Measurements from ENCODE around the gene COL4A1.

The COL4A1 gene

GRCh38 chr13:110293037-110293436 is 13.9 kb downstream of the COL4A1 start:
- DNase-seq (ENCODE audit: low read depth) = no peak

DNA sequence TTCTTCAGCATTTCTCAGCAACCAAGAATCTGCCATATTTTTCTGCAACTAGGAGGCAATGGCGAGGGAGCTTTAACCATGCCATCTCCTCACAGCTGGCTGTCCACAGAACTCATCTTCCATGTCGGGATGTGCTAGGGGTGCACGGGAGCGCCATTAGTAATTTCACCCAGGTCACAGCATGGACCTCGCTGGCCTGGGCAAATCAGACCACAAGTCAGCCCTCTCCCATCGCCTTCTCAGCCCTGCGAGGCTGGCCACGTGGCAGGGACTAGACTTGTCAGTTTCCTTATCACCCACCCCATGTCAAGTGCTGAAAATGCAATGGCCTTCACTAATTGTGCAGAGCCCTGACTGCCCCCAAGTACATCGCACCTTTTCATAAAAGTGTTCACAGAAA is 15.7 kb downstream of the COL4A1 start:
- no peak for DNase-seq (ENCODE audit: low read depth)

DNA sequence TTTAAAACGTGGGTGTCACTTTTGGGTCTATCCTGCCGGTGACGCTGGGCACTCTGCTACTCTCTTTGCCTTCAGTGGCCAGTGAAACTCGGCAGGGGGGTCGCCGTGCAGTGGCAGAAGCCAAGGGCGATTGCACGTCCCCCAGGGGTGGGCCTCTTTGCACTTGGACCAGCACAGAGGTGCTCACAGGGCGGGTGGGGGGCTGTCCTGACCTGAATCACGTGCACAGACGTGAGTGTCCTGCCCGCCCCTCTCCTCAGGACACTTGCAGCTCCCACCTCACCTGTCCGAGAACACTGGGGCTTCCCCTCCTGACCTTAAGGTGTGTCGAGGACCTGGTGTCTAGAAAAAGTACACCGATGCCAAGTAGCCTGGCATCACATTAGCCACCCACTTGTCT is 16.1 kb downstream of the COL4A1 start:
- DNase-seq (ENCODE audit: low read depth) = no peak

DNA sequence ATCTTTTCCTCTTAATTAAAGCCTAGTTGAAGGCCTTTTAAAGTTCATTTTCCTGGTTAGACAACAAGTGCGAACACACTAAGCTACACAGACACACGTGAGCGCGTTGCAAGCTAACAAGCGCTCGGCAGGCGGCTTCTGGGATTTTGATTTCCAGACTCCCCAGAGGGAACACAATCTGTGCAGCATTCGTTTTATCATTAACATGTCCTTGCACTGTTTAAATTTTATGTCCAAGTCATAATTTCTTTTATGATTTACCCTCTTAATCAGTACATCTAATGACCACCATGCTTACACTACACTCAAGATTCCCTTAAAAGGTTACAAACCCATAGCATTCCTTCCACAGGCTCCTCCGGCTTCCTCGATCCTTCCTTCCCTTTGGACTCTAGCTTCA is 16.8 kb downstream of the COL4A1 start:
- no peak for DNase-seq (ENCODE audit: low read depth)

GRCh38 chr13:110289661-110290060 is 17.3 kb downstream of the COL4A1 start:
- DNase-seq (ENCODE audit: low read depth) = no peak

- DNase-seq (ENCODE audit: low read depth) = no peak
These were observed 17.8 kb downstream of the COL4A1 start for GRCh38 chr13:110289174-110289573.

DNA sequence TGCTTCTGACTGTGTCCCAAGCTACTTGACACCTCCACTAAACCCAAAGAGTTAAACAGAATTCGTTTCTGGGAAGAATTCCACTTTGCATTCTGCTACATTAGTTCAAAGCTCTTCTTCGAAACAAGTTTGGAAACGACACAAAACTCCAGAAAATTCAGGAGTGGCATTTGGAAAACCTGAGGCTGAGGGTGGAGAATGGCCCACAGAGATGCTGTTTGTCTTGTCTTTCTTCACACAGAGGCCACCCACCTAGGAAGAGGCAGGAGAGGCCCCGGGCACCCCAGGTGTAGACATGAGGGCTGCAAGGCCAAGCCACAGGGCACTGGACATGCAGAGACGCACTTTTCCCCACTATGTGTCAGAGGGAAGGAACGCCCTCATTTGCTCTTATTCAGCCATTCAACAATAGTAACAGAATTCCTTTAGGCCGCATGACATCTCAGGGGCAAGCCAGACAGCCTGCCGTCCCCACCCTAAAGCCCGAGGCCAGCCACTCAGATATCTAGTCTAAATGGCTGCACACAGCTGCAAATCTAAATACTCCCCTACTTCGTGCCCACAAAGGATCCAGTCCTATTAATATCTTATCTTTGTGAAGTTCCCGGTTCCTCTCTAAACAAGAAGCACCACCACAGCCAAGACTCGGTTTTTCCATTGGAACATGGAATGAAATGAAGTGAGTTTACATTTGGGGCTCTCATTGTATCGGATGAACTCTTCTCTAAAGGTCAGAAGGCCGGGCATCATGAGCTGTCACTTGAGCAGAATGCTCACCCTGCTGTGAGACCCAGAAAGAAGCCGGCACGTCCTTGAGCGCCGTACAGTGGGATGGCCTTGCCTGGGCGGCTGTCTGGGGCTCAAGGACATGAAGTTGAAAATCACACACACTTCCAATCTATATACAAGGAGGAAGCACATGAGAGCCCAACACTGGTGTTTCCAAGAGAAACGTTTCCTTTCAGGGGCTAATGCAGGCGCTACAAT is 19.8 kb downstream of the COL4A1 start:
- DNase-seq (ENCODE audit: low read depth) = no peak

- no peak for DNase-seq (ENCODE audit: low read depth)
These were observed 20.7 kb downstream of the COL4A1 start for GRCh38 chr13:110285991-110286832.

- no peak for DNase-seq (ENCODE audit: low read depth)
These were observed 22.0 kb downstream of the COL4A1 start for GRCh38 chr13:110284779-110285484.

- DNase-seq (ENCODE audit: low read depth) = no peak
These were observed 23.0 kb downstream of the COL4A1 start for GRCh38 chr13:110283736-110284517.

DNA sequence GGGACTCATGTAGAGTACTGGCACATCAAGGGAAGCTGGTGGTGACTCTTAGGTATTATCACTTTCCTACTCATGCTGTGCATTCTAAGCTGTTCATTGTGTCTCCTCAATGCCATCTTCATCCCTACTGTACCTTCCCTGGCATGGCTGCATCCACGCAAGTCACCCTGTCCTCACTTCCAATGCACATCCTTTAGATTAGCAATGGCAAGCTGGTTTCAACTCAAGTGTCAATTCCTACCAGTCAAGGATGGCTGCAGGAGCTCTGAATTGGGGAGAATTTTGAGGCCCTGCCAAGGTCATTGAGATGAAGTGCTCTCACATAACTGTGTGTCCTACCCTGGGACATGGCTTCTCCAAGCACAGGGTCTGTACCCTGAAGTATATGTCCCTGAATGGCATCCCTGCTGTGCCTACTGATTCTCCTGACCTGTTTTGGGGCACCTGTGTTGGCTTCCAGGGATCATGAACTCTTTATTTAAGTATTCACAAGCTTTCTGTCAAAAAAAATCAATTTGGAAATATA is 24.6 kb downstream of the COL4A1 start:
- no peak for DNase-seq (ENCODE audit: low read depth)

DNA sequence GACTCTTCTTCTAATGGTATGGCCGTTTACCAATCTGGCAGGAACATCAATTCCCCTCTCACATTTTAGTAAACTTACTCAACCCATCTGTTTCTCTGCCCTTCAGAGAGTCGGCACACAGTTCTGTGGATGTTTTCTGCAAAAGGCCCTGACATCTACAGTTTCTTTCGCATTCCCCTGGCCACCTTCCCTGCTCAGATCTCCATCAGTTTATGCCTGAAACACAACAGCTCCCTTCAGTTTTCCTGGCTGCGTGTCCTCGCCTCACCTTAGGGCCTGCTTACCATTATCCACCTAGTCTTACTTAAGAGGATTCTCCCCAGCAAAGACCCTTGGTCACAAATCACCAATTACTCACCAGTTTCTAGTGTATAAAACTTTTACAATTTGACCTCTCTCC is 25.2 kb downstream of the COL4A1 start:
- no peak for DNase-seq (ENCODE audit: low read depth)

- no peak for DNase-seq (ENCODE audit: low read depth)
These were observed 25.8 kb downstream of the COL4A1 start for GRCh38 chr13:110280985-110281688.

- no peak for DNase-seq (ENCODE audit: low read depth)
These were observed 26.6 kb downstream of the COL4A1 start for GRCh38 chr13:110280231-110280813.

DNA sequence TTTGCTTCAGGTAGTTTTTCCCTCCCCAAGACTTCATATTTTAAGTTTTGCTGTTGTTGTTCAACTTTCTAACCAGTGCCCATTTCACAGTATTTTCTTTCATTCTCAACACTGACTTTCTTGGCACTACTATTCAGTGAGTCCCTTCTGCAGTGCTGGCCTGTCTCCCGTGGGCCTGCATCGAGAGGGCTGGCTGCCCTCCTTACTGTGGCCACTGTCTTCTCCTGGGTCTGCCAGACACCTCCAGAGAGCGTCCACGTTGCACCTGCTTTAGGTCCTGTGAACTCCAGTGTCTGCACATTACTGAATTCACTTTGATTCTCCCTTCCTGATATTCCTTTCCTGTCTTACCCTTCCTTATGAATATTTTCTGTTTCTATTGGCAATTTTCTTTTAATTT is 27.3 kb downstream of the COL4A1 start:
- DNase-seq (ENCODE audit: low read depth) = no peak

DNA sequence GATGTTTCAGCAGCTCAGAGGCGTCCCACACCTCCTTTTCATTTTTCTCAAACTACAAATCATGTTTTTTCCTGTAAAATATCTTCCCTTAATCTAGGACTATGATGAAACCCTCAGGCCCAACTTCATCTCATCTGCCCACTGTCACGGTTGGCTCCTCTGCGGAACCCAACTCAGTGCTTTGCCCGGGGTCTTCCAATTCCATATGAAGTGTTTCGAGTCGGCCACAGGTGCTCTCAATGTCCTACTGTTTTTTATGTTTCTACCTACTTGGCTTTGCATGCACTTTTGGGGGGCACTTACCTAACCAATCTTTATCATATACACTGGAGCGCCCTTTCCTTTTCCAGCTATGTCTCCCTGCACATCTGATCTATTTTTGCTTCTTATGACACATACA is 28.1 kb downstream of the COL4A1 start:
- no peak for DNase-seq (ENCODE audit: low read depth)

- no peak for DNase-seq (ENCODE audit: low read depth)
These were observed 29.5 kb downstream of the COL4A1 start for GRCh38 chr13:110277357-110277975.

- no peak for DNase-seq (ENCODE audit: low read depth)
These were observed 30.4 kb downstream of the COL4A1 start for GRCh38 chr13:110276553-110276950.

- no peak for DNase-seq (ENCODE audit: low read depth)
These were observed 30.9 kb downstream of the COL4A1 start for GRCh38 chr13:110275931-110276552.
